Activated CD4-positive, alpha-beta T cell treated with anti-CD3 and anti-CD28 coated beads, Interleukin-2, amount 50 U/mL, for 1 hour (primary cell): ENCODE measurements around the gene UBA3.

Experiments
- DNase-seq: peaks from one replicate; pipeline ENCODE4 v3.0.0-alpha.2; 2020

Gene UBA3

GRCh38 chr3:69097407-69098086, 17.4 kb upstream of the UBA3 start:
- no peak for DNase-seq

GRCh38 chr3:69096299-69096698, 16.1 kb upstream of the UBA3 start:
- DNase-seq = no peak

- DNase-seq = no peak
Measured at GRCh38 chr3:69095636-69096035, 15.5 kb upstream of the UBA3 start.

- DNase-seq = no peak
Measured at GRCh38 chr3:69094467-69095205, 14.5 kb upstream of the UBA3 start.

- no peak for DNase-seq
Measured at GRCh38 chr3:69092030-69092516, 11.9 kb upstream of the UBA3 start.

GRCh38 chr3:69091389-69092029, 11.3 kb upstream of the UBA3 start:
- no peak for DNase-seq

GRCh38 chr3:69090021-69090420, 9.9 kb upstream of the UBA3 start:
- DNase-seq = no peak

- no peak for DNase-seq
Measured at GRCh38 chr3:69088063-69088462, 7.9 kb upstream of the UBA3 start.

GRCh38 chr3:69087030-69087791, 7.0 kb upstream of the UBA3 start:
- DNase-seq = no peak

GRCh38 chr3:69085833-69086722, 5.9 kb upstream of the UBA3 start:
- DNase-seq = peak; percentile 69

- DNase-seq = no peak
Measured at GRCh38 chr3:69085168-69085832, 5.1 kb upstream of the UBA3 start.

GRCh38 chr3:69084326-69085167, 4.4 kb upstream of the UBA3 start, which contains the start of gene ARL6IP5:
TSS of gene ARL6IP5 (plus strand) at chr3:69084937. CDS start at chr3:69085048, 111 bp downstream.
- DNase-seq = peak; percentile 88

GRCh38 chr3:69082805-69083204, 2.6 kb upstream of the UBA3 start:
- DNase-seq = peak; percentile 44

- no peak for DNase-seq
Measured at GRCh38 chr3:69082361-69082760, 2.2 kb upstream of the UBA3 start.

GRCh38 chr3:69081583-69082262, 1.6 kb upstream of the UBA3 start:
- DNase-seq = no peak

- no peak for DNase-seq
Measured at GRCh38 chr3:69079269-69080159, 651 bp downstream of the UBA3 start.

GRCh38 chr3:69072928-69073327, 7.2 kb downstream of the UBA3 start:
- DNase-seq = no peak

GRCh38 chr3:69066121-69066520, 14.0 kb downstream of the UBA3 start:
- DNase-seq = no peak
